Activated gamma-delta T cell treated with anti-CD3 and anti-CD28 coated beads, Interleukin-2, amount 50 U/mL, for 16 hours (primary cell): ENCODE data around the gene POLR3A.

Source experiments
- DNase-seq: peaks from one replicate; pipeline ENCODE4 v3.0.0-alpha.2; 2020; ENCODE audit warnings: low read depth

POLR3A gene

GRCh38 chr10:77977934-77978333, 51.4 kb downstream of the POLR3A start:
- no peak for DNase-seq

GRCh38 chr10:77977016-77977415, 52.3 kb downstream of the POLR3A start:
- no peak for DNase-seq

GRCh38 chr10:77975086-77975666, 54.1 kb downstream of the POLR3A start:
- DNase-seq, result no peak

- DNase-seq, result no peak
Observed at GRCh38 chr10:77974396-77975074, 54.8 kb downstream of the POLR3A start.

- DNase-seq, result no peak
Observed at GRCh38 chr10:77973276-77973675, 56.0 kb downstream of the POLR3A start.

- DNase-seq, result no peak
Observed at GRCh38 chr10:77972148-77972547, 57.2 kb downstream of the POLR3A start.

GRCh38 chr10:77971804-77972144, 57.5 kb downstream of the POLR3A start:
- DNase-seq, result no peak

GRCh38 chr10:77970869-77971803, 58.2 kb downstream of the POLR3A start:
- no peak for DNase-seq

GRCh38 chr10:77969114-77969513, 60.2 kb downstream of the POLR3A start:
- no peak for DNase-seq

- no peak for DNase-seq
Observed at GRCh38 chr10:77967611-77968022, 61.7 kb downstream of the POLR3A start.

- no peak for DNase-seq
Observed at GRCh38 chr10:77965294-77965693, 64.0 kb downstream of the POLR3A start.

- no peak for DNase-seq
Observed at GRCh38 chr10:77964811-77965210, 64.5 kb downstream of the POLR3A start.

GRCh38 chr10:77963901-77964300, 65.4 kb downstream of the POLR3A start:
- no peak for DNase-seq

GRCh38 chr10:77962350-77963146, 66.8 kb downstream of the POLR3A start:
- DNase-seq, result no peak

GRCh38 chr10:77961668-77962067, 67.6 kb downstream of the POLR3A start:
- no peak for DNase-seq

- DNase-seq, result no peak
Observed at GRCh38 chr10:77960829-77961329, 68.4 kb downstream of the POLR3A start.

- DNase-seq, result no peak
Observed at GRCh38 chr10:77959887-77960455, 69.3 kb downstream of the POLR3A start.

- DNase-seq, result no peak
Observed at GRCh38 chr10:77959384-77959783, 69.9 kb downstream of the POLR3A start.

GRCh38 chr10:77955136-77955535, 74.2 kb downstream of the POLR3A start:
- DNase-seq, result no peak

GRCh38 chr10:77949167-77949566, 80.1 kb downstream of the POLR3A start:
- no peak for DNase-seq

GRCh38 chr10:77946084-77946483, 83.2 kb downstream of the POLR3A start:
- no peak for DNase-seq

- DNase-seq, result no peak
Observed at GRCh38 chr10:77944519-77944918, 84.8 kb downstream of the POLR3A start.
